NCI-H2107 treated with DMSO at 0.1 percent for 48 hours (cell line): ENCODE measurements around the gene TDRD5.
A peak's percentile ranks its signal among the peaks of the same experiment; 100 is the strongest.
"Not testable (repeated sequence)": the region's sequence is repeated elsewhere in the genome, so short reads cannot be mapped to it uniquely, and the experiment has no call there.

Experiments used
- DNase-seq: peaks from one replicate; lab custom pipeline; 2025; ENCODE audit not compliant: unreplicated experiment; lab: John Stamatoyannopoulos, UW

TDRD5 gene

GRCh38 chr1:179599623-179600249 lies 8.1 kb downstream of the TDRD5 start:
- no peak for DNase-seq

GRCh38 chr1:179601093-179601492 lies 9.5 kb downstream of the TDRD5 start:
- no peak for DNase-seq

DNA sequence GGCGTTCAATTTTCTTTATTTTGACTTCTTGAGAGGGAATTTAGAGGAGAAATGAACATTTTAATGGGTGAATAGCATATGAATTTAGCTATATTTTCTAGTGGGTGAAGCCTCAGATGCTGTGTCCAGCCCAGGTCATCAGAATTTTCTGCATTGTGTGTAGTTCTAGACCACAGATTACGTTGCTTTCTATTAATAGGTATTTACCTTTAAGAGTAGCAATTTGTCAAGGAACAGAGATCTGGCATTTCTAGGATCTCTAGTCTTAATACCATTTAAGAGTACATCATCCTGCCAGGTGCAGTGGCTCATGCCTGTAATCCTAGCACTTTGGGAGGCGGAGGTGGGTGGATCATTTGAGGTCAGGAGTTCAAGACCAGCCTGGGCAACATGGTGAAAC lies 20.7 kb downstream of the TDRD5 start:
- no peak for DNase-seq

DNA sequence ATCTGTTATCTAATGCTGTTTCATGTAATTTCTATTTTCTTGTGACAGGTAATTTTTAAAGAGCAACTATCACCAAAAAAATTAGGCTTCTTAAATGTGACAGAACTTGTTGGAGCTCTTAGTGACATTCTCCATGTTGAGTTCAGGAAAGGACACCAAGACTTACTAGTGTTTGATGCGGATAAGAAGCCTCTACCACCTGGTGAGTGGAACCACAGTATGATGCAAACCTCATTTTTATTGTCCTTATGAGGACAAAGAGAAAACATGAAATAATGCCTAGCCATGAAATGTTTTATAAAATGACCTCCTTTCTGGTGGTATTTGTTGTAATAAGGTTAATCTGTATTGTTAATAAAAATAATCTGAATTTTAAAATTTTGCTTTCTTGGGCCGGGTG lies 39.1 kb downstream of the TDRD5 start:
- no peak for DNase-seq

DNA sequence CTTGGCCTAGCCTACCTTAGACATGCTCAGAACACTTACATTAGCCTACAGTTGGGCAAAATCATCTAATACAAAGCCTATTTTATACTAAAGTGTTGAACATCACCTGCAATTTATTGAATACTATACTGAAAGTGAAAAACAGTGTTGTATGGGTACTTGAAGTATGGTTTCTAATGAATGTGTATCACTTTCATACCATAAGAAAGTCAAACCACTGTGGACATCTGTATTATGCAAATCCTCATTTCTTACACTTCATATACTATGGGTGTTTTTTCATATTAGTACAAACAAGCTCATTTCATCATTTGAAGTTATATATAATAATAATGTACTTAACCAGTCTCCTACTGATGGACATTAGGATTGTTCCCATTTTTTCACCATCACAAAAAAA lies 41.2 kb downstream of the TDRD5 start:
- DNase-seq: no peak

DNA sequence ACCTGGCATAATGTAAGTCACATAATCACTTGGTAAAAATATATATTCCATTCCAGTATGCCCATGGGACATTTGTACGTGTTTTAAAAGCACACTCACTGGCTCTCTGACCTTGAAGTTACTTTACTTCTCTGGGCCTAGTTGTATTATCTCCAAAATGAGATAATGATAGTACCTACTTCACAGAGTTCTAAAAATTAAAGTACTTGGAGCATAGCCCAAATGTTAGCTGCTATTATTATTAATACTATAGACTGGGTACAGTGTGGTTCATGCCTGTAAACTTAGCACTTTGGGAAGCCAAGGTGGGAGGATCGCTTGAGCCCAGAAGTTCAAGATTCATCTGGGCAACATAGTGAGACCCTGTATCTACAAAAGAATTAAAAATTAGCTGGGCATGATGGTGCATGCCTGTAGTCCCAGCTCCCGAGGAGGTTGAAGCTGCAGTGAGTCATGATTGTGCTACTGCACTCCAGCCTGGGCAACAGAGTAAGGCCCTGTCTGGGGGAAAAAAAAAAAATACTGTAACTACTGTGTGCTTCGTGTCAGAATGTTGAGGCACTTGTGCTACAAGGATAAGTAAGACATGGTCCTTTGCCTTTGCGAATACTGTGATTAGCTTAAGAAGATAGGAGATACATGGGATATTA lies 45.7 kb downstream of the TDRD5 start:
- no peak for DNase-seq

DNA sequence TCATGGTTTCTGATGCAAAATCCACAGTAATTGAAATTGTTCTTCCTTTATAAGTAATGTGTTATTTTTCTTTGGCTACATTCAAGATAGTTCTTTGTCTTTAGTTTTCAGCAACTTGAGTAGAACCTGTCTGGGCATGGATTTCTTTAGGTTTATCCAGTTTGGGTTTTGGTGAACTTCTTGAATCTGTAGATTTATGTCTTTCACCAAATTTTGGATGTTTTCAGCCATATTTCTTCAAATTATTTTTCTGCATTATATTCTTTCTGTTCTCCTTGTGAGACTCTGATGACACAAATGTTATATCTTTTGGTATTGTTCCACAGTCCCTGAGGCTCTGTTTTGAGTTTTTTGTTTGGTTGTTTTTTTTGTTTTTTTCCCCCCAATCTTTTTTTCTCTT lies 69.4 kb downstream of the TDRD5 start:
- DNase-seq: no peak

- no peak for DNase-seq
Observed at GRCh38 chr1:179663810-179664209, 72.2 kb downstream of the TDRD5 start.

DNA sequence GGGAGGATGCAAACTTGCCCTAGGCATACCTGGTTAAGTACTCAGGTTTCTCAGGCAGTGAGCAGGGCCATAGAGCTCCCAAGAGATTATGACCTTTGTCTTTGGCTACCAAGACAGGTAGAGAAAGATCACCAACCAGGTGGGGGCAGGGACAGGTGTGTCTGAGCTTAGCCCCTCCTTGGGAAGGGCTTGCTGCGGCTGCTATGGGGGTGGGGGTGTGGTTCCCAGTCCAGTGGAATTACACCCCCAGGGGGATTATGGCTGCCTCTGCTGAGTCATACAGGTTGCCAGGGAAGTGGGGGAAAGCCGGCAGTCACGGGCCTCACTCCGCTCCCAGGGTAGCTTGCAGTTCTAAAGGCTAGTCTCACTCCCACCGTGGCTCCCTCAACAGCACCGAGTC lies 86.2 kb downstream of the TDRD5 start:
- DNase-seq: no peak

DNA sequence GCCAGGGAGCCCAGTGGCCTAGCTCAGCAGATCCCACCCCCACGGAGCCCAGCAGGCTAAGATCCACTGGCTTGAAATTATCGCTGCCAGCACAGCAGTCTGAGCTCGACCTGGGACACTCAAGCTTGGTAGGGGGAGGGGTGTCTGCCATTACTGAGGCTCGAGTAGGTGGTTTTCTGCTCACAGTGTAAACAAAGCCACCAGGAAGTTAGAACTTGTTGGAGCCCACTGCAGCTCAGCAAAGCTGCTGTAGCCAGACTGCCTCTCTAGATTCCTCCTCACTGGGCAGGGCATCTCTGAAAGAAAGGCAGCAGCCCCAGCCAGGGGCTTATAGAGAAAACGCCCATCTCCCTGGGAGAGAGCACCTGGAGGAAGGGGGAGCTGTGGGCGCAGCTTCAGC lies 102.9 kb downstream of the TDRD5 start:
- not testable (repeated sequence) for DNase-seq

DNA sequence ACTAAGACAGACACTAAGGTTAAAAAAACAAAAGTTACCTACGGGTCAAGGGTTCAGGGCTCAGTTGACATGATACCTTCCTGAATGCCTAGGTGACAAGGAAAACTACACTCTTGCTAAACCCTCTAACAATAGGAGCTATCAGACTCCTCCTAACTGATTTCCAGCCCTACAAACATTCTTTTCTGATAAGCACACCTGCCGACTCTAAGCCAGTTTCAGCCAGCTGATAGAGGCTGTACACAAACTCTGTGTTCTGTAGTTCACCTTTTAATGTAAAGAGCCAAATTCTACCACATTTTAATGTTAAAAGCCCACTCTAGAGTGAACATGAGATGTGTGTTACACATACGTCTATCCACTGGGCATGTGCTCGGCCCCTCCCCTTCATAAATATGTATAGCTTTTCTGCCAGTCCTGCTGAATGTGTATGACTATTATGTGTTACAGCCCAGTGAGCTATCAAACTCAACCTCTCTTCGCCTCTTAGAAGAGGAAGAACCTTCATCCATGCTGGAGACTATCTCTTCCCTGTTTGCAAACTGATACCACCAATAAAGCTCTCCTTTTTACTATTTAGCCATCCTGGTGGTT lies 111.4 kb downstream of the TDRD5 start:
- DNase-seq: peak; percentile 36

GRCh38 chr1:179706339-179706941 lies 114.8 kb downstream of the TDRD5 start:
- DNase-seq: peak; percentile 58

GRCh38 chr1:179707406-179707805 lies 115.8 kb downstream of the TDRD5 start:
- no peak for DNase-seq

DNA sequence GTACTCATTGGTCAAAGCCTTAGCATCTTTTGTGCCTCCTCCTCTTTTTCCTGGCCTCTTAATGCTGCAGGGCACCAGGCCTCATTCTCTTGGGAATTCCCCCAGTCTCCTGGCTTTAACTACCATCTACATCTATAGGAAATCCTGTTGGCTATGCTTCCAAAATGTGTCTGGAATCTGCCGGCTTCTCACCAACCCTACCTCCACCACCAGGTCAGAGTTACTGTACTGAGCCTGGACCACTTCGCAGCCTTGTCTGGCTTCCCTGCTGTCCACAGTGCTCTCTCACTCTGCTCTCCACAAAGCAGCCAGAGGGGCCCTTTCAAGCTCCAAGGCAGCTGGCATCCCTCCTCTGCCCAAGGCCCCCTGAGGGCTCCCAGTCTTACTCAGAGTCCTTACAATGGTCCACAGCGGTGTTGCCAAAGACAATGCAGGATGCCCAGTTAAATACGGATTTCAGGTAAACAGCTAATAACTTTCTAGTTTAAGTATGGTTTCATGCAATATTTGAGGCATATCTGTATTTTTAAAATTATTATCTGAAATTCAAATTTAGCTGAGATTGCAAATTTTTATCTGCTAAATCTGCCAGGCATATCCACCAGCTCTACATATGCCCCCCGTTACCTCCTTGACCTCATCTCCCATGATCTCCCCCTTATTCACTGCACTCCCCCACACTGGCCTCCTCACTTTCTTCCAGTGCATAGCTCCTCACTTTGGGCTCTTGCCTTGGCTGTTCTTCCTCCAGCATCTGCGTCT lies 117.0 kb downstream of the TDRD5 start:
- no peak for DNase-seq

DNA sequence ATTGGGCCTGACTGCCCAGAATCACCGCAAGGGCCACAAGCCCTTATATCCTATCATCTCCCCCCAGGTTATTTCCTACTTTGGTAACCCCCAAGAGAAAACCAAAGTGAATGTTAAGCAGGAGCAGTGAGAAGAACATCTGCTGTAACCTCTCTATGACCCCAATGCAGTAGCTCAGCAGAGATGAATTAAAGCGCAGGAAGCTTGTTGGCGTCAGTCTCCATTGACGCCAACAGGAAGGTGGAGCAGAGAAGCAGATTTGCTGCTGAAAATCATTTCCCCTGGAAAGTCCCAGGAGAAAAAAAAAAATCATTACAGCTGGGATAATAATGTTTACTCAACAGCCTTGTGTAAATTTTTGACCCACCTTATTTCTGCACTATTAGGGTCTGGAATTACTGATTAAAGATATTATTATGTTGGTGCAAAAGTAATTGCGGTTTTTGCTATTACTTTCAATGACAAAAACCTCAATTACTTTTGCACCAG lies 118.3 kb downstream of the TDRD5 start:
- no peak for DNase-seq

GRCh38 chr1:179714159-179714558 lies 122.5 kb downstream of the TDRD5 start:
- DNase-seq: no peak

DNA sequence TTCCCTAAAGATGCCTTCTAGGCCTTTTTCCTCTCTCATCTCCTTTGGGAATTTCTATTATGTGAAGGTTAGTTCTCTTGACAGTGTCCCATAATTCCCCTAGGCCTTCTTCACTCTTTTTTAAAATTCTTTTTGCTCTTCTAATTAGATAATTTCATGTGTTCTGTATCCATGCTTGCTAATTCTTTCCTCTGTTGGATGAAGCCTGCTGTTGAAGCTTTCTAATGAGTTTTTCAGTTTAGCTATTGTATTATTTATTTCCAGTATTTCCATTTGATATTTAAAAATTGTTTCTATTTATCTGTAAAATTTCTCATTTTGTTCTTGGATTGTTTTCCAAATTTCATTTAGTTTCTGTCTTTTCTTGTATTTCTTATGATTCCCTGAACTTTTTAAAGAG lies 123.0 kb downstream of the TDRD5 start:
- no peak for DNase-seq

DNA sequence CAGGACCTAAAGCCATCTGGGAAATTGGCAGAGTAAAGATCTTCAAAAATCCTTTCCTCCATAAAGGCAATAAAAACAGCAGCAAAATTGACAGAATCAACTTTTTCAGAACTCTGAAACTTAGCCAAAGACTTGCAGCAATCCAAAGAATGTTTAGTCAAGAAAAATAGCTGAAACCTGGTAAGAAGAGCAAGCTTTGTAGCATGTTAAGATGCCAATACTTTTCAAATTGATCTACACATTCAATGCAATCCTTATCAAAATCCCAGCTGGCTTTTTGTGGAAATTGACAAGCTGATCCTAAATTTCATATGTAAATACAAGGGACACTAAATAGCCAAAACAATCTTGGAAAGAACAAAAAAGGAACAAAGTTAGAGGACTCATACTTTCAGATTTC lies 127.6 kb downstream of the TDRD5 start:
- DNase-seq: no peak

GRCh38 chr1:179728271-179728670 lies 136.6 kb downstream of the TDRD5 start:
- no peak for DNase-seq

DNA sequence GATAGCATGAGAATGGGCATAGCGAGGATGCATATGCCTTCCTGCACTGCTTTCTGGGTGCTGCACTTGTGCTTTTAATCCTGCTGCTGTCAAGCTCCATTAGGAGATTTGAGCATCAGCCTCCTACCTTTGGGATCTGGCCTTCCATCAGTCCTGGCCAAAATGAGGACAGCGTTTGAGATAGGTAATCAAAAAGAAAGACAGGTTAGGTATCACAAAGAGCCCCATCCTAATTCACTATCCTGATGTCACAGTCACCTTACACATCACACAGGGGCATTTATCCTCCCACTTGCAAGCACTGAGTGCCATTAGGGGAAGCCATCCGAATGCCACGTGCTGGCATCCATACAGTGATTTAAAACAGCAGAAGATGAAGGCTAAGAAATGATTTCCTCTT lies 138.2 kb downstream of the TDRD5 start:
- DNase-seq: no peak

DNA sequence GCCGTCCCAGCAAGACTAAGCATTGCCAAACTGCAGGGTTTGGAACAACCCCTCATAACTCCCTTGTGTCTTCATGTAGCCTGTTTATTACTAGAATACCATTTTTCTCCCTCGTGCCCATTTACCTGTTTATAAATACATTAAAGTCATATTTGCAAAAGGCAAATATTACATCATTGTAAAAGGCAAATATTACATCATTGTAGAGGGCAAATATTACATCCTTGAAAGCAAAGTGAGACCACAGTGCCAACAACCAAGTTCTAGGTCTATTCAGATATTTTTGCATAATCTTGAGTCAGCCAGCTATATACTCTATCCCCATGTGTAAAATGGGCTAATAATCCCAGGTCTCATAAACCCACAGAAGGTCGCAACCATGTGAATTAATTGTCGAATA lies 140.0 kb downstream of the TDRD5 start:
- no peak for DNase-seq
